Fibroblast of the conjunctiva (primary cell): ENCODE measurements around the gene FKBP8.
A peak's percentile ranks its signal among the peaks of the same experiment; 100 is the strongest.
"Not testable (repeated sequence)": the region's sequence is repeated elsewhere in the genome, so short reads cannot be mapped to it uniquely, and the experiment has no call there.

Experiments used
- DNase-seq: peaks from one replicate; pipeline ENCODE4 v3.0.0-alpha.2; 2010; ENCODE audit warnings: low read depth

The FKBP8 gene

DNA sequence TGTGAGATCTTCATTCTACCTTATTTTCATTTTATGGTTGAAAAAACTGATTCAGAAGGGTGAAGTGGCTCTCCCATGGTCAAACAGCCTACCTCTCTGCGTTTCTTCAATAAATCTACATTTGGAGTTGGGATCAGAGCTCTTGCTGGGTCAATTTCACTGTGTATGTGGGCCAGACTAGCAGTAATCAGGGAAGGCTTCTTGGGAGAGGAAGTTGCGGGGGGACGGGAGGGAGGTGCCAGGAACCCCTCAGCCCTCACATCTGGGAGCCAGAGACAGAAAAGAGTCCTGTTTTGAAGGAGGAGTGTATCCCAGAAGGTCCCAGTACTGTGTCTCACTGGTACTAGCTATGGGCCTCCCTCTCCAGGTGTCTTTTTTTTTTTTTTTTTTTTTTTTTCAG lies 15.2 kb upstream of the FKBP8 start:
- no peak for DNase-seq

DNA sequence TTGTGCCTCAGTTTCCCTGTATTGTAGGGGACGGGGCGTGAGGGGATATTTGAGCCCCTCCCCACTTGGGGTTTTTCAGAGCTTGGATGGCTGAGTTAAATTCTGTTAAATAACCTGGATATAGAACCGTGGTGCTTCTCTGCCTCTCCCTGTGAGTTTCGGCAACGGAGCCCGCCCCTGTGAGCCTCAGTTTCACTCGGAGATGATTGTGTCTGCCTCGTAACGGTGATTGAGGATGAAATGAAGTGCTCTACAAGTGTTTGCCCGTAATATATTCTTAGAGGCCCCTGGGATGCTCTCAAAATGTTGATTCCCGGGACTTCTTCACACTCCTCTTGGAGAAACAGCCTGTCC lies 14.8 kb upstream of the FKBP8 start:
- DNase-seq = no peak

DNA sequence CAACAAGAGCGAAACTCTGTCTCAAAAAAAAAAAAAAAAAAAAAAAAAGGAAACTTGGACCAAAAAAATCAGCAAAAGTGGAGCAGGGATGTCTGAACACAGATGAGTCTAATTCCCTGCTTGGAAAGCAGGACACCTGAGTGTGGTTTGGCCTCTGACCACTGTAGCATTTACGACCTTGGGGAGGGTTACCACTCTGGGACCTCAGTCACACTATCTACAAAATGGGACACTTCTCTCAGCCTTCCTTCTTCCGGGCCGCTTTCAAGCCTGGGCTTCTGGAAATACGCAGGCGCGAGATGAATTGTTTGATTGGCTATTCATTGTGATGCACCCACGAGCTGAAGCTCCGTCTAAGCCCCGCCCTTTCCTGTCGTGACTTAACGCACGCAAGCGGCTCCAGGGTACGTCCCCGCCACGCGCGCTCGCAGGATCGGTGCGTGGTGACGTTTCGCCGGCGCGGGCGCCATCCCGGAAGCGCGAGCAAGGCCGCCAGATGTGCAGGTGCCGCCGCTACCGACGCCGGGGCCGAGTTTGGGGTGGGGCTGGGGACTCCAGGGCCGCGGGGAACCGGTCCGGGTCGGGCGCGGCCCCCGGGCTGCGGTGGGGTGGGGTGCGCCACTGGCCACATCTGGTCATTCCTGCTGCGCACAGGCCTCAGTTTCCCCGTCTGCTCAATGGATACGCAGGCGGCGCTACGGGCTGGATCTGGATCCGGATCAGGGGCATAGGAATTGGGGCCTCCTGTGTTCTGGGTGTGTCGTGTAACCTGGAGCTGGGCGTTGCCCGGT lies 14.2 kb upstream of the FKBP8 start, which contains the start of gene KXD1:
KXD1 (plus strand) TSS at position 460 of the 791 bp plus-strand sequence. CDS start 4,187 bp downstream, outside the sequence.
- DNase-seq = peak; percentile 99

DNA sequence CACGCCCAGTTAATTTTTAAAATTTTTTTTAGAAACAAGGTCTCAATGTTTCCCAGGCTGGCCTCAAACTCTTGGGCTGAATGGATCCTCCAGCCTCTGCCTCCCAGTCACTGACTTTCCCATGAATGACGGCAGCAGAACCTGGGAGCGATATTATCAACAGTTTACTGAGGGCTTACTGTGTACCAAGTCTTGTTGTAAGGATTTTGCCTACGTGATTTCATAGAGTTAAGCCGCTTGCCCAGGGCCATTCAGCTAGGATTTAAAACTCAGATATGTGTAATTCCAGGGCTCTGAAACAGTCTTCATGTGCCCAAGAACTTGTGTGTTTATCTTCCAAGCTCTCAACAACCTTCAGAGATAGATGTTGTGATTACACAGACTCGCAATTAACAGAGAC lies 8.3 kb upstream of the FKBP8 start:
- no peak for DNase-seq

DNA sequence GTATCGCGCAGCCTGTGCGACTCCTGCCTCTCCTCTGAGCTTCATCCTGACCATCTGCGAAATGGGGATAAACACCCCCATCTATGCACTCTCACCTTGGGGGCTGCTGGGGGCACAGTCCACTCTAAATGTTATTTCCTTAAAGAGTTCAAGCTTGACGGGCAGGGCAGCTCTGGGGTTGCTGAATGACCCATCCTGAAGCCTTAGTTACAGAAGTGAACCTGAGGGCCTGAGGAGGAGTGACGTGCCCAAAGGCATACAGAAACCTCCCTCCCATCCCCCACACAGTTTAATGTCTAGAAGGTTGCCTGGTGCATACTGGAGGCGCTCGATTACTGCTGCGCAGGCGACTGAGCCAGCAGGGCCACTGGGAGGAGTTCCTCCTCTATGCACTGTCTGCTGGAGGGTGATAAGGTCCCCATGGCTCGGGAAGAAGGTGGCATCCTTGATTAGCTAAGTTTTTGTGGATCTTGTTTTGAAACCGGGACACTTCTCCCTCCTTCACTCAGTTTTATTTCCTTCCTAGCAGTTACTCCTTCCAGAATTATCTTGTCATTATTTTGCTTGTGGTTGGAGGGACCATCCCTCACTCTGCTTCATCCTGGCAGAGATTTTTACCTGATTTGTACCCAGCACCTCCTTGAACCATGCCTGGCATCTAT lies 572 bp upstream of the FKBP8 start:
- DNase-seq = no peak

DNA sequence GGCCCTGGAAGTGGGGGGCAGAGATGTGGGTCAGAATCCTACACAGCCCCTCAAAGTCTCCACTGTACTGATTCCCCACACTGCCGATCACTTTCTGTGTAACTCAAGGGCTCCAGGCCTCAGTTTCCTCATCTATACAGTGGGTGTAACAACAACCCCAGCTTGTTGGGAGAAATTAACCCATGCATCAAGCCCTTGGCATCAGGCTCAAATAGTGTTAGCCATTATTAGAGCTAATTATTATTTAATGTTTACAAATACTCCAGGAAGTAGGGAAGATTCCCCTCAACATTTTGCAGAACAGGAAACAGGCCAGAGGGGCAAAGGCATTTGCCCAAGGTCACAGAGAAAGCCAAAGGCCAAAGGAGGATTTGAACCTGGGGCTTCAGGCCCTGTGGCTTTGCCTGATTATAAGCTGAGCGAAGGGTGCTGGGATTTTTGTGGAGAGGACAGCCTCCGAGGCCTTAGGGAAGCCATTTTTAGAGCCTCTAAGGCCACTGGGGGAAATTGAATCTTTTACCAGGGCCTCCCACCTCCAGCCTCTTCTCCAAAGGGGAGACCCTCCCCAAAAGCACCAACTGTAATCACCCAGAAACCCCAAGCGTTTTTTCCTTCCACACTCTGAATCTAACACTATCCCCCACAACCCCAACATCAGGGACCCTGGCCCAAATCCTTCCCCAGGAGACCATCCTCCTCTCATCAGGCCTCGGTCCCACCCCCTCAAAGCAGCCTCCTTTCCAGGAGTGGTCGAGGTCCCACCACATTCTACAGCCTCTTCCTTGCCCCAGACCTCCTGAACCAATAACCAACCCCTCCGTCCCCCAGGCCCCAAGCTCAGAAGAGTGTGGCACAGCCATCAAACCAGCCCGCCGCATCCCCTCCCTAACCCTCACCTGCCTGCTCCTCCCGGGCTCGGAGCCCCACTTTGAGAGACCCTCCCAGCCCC lies 1.1 kb downstream of the FKBP8 start:
- DNase-seq = no peak

- no peak for DNase-seq
Observed at GRCh38 chr19:18541258-18541991, 1.9 kb downstream of the FKBP8 start.

DNA sequence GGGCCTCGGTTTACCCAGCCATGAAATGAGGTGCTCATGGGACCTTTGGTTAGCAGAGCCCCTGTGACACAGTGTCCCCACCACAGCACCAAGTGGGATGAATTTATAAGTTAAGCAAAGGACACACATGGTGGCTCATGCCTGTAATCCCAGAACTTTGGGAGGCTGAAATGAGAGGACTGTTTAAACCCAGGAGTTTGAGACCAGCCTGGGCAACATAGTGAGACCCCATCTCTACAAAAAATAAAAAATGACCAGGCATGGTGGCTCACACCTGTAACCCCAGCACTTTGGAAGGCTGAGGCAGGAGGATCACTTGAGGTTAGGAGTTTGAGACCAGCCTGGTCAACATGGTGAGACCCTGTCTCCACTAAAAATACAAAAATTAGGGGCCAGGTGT lies 3.2 kb downstream of the FKBP8 start:
- not testable (repeated sequence) for DNase-seq

DNA sequence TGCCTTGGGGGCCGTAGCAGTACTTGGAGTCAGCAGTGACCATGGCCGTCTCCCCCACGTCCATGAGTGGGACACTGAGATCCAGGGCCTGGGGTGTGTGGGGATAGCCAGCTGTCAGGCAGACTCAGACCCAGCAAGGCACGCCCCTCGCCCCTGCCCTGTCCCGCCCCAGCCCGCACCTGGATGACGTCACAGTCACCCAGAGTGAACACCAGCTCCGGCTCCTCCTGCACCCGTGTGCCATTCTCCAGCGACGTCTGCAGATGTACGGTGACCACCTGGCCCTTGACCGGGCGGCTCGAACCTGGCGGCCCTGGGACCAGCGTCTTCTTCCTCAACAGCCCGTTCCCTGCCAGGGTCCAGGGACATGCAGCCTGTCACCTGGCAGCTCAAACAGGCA lies 4.0 kb downstream of the FKBP8 start:
- no peak for DNase-seq

- DNase-seq = no peak
Observed at GRCh38 chr19:18538115-18538514, 5.3 kb downstream of the FKBP8 start.

DNA sequence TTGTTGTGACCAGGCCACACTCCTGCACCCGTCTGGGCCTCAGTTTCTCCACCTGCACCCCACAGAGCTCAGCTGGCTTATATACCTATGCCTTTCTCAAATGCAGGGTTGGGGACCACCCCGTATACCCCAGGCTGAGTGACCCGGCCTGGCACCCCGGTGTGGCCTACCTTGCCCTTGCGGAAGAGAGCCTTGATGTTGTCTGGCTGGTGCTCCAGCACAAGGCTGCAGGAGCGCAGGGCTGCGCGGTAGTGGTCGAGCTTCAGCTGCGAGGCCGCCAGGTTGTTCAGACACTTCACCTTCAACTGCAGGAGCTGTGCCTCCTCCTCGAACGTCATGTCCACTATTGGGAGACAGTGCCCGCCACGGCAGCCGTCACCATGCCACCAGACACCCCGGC lies 5.9 kb downstream of the FKBP8 start:
- no peak for DNase-seq

GRCh38 chr19:18536475-18536874 lies 6.9 kb downstream of the FKBP8 start:
- no peak for DNase-seq

GRCh38 chr19:18533058-18533457 lies 10.3 kb downstream of the FKBP8 start:
- no peak for DNase-seq

GRCh38 chr19:18532168-18532890 lies 11.0 kb downstream of the FKBP8 start:
- DNase-seq = no peak

DNA sequence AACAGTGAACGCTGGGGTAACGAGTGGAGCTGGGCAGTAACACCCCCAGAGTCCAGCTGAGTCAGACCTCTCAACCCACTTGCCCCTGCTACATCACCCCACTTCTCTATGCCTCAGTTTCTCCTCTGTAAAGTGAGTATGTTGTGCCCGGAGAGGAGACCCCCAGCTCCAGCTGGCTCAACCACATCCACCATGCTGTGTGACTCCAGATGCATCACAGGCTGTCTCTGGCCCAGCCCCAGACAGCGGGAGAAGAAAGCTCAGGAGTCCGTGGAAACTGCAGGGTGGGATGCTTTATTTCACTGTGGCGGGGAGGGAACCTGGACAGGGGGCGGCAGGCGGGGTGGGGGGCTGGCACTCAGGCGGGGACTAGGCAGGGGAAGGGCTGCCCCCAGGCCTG lies 11.9 kb downstream of the FKBP8 start:
- no peak for DNase-seq

- DNase-seq = no peak
Observed at GRCh38 chr19:18529782-18530181, 13.6 kb downstream of the FKBP8 start.

DNA sequence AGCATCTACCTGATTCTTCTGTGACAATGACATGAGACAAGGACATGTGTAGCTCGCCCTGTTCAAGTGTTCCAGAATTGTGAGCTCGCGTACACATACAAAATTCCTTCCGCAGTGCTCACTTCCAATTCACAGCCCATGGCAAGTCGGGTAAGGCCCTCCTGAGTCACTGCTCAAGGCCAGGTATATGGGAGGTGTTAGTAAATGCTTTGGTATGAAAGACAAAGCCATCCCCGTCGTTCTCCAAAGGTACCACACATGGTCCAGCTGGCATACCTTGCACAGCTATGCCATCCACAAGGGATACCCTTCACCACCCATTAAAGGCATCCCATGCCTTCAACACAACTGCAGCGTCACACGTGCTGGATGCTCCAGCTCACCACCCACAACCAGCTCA lies 17.1 kb downstream of the FKBP8 start:
- DNase-seq = no peak

DNA sequence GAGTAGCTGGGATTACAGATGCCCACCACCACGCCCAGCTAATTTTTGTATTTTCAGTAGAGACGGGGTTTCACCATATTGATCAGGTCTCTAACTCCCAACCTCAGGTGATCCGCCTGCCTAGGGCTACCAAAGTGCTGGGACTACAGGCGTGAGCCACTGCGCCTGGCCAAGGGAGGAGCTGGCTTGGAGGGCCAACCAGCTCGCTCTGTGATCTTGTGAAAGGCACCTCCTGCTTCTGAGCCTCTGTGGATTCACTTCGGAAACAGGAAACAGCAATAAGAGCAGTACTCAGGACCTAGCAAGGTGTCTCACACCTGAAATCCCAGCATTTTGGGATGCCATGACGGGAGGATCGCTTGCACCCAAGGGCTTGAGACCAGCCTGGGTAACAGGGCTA lies 19.5 kb downstream of the FKBP8 start:
- DNase-seq = no peak

GRCh38 chr19:18522862-18523440 lies 20.4 kb downstream of the FKBP8 start:
- DNase-seq = not testable (repeated sequence)

GRCh38 chr19:18522124-18522861 lies 21.1 kb downstream of the FKBP8 start:
- DNase-seq = peak; percentile 100
